Brain microvascular endothelial cell (primary cell): Measurements from ENCODE around the gene FCHSD2.

Experiments
- DNase-seq: peaks from one replicate; pipeline ENCODE4 v3.0.0-alpha.2; 2020
- H3K27ac ChIP-seq: fragments of 250-450 bp; sonication (Bioruptor Pico); 2 replicates; pipeline ENCODE4 v1.5.1; 2020; ENCODE audit warnings: mild to moderate bottlenecking, moderate library complexity
- H3K27me3 ChIP-seq: fragments of 250-450 bp; sonication (Bioruptor Pico); replicated peaks from 2 replicates; pipeline ENCODE4 v1.5.1; 2020; ENCODE audit warnings: mild to moderate bottlenecking
- H3K36me3 ChIP-seq: fragments of 250-450 bp; sonication (Bioruptor Pico); replicated peaks from 2 replicates; pipeline ENCODE4 v1.5.1; 2020; ENCODE audit warnings: mild to moderate bottlenecking
- H3K4me3 ChIP-seq: 2 replicates; pipeline ENCODE4 v1.5.1; 2011; ENCODE audit warnings: low read depth, mild to moderate bottlenecking, control low read depth, low read length, moderate library complexity
- CTCF ChIP-seq: IDR thresholded peaks from 2 replicates; pipeline ENCODE4 v1.5.1; 2011; ENCODE audit warnings: low read depth, mild to moderate bottlenecking, moderate library complexity, low read length, control low read depth, inconsistent platforms; ENCODE audit errors: missing control alignments
- in situ Hi-C: cut with HindIII; loops from 2 replicates; pipeline ENCODE4 v1.10.0; 2017; ENCODE audit warnings: low sequenced_read_pairs, low pct_ligation_motif_present

The FCHSD2 gene

GRCh38 chr11:73152861-73153483 is 10.9 kb upstream of the FCHSD2 start:
- Histone ChIP-seq H3K36me3 (no peaks in the 10 kb centered on the region), H3K27ac (no peak overlapping the region), H3K4me3 (no peak overlapping the region), H3K27me3 (no peaks in the 10 kb centered on the region)
- in situ Hi-C loops = no loop called here
- DNase-seq = no peak
- TF ChIP-seq CTCF = no peak

- no peak overlapping the region for H3K27ac ChIP-seq
- in situ Hi-C loops = no loop called here
- no peak for DNase-seq
- H3K4me3 ChIP-seq = no peak overlapping the region
- H3K27me3 ChIP-seq = no peaks in the 10 kb centered on the region
- TF ChIP-seq CTCF = no peak
- H3K36me3 ChIP-seq = no peaks in the 10 kb centered on the region
Observed at GRCh38 chr11:73152086-73152853, 10.2 kb upstream of the FCHSD2 start.

- in situ Hi-C loops = no loop called here
- no peaks in the 10 kb centered on the region for H3K36me3 ChIP-seq
- no peak overlapping the region for H3K27ac ChIP-seq
- no peak overlapping the region for H3K4me3 ChIP-seq
- DNase-seq = no peak
- no peak for TF ChIP-seq CTCF
- no peaks in the 10 kb centered on the region for H3K27me3 ChIP-seq
Observed at GRCh38 chr11:73151416-73151815, 9.3 kb upstream of the FCHSD2 start.

DNA sequence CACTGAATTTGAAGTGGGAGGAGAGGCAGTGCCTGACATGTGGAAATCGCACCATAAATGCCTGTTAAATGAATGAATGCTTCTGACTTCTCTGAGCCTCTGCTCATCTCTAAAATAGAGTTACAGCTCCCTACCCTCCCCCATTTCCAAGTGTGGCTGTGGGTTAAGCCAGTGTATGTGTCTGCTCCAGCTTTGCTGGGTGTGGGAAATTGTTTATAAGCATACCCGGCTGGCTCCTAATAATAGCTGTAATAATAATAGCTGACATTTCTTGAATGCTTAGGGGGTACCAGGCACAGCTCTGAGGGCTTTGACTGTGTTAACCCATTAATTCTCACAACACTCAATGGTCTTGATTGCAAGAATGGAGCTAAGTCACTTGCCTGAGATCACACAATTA is 7.0 kb upstream of the FCHSD2 start:
- no peak for TF ChIP-seq CTCF
- Histone ChIP-seq H3K36me3 (no peaks in the 10 kb centered on the region), H3K4me3 (no peak overlapping the region), H3K27me3 (no peaks in the 10 kb centered on the region), H3K27ac (no peak overlapping the region)
- no peak for DNase-seq
- in situ Hi-C loops = no loop called here

- H3K36me3 ChIP-seq = no peaks in the 10 kb centered on the region
- DNase-seq = no peak
- no peaks in the 10 kb centered on the region for H3K27me3 ChIP-seq
- no peak for TF ChIP-seq CTCF
- in situ Hi-C loops = no loop called here
- no peak overlapping the region for H3K27ac ChIP-seq
- H3K4me3 ChIP-seq = no peak overlapping the region
Observed at GRCh38 chr11:73147771-73148681, 5.9 kb upstream of the FCHSD2 start.
